Measurements from ENCODE around the gene ANXA5.

The ANXA5 gene

DNA sequence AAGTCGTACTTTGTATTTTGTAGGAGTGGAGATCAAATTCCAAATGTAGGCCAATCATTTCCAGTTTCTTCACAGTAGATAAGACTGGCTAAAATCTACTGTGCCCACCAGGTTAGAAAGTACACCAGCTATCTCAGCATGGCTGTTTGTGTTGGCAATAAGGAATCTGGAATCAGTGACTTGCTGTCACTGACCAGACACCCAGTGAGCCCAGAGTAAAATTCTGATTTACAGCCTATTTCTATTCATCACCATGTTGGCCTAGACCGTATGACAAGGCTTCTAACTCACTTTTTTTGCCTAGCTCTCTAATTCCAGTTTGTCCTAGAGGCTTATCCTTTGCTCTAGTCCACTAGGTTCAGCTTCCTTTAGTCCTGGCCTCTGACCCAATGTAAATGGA, 42.8 kb upstream of the ANXA5 start:
- POLR2A ChIA-PET: no interaction called here
- H3K4me1 ChIP-seq (ENCODE audit: control insufficient read depth, insufficient read depth, low read length): no peaks in the 10 kb centered on the region
- TF ChIP-seq WT1 (tag by site-specific recombination; IDR thresholded peaks at IDR 0.05): no peak
- TF ChIP-seq OSR2 (tag by site-specific recombination; IDR thresholded peaks at IDR 0.05): no peak
- TF ChIP-seq BCL11B (tag by site-specific recombination; IDR thresholded peaks at IDR 0.05; ENCODE audit: low read depth): no peak
- no peak for TF ChIP-seq ZFP69B (tag by site-specific recombination; IDR thresholded peaks at IDR 0.05)
- no peak for TF ChIP-seq ZNF157 (tag by site-specific recombination; IDR thresholded peaks at IDR 0.05)
- no peak for TF ChIP-seq KLF7 (tag by site-specific recombination; IDR thresholded peaks at IDR 0.05; ENCODE audit: borderline replicate concordance)
- TF ChIP-seq, protein P1, sequence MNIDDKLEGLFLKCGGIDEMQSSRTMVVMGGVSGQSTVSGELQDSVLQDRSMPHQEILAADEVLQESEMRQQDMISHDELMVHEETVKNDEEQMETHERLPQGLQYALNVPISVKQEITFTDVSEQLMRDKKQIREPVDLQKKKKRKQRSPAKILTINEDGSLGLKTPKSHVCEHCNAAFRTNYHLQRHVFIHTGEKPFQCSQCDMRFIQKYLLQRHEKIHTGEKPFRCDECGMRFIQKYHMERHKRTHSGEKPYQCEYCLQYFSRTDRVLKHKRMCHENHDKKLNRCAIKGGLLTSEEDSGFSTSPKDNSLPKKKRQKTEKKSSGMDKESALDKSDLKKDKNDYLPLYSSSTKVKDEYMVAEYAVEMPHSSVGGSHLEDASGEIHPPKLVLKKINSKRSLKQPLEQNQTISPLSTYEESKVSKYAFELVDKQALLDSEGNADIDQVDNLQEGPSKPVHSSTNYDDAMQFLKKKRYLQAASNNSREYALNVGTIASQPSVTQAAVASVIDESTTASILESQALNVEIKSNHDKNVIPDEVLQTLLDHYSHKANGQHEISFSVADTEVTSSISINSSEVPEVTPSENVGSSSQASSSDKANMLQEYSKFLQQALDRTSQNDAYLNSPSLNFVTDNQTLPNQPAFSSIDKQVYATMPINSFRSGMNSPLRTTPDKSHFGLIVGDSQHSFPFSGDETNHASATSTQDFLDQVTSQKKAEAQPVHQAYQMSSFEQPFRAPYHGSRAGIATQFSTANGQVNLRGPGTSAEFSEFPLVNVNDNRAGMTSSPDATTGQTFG (tag by site-specific recombination; IDR thresholded peaks at IDR 0.05; ENCODE audit: borderline replicate concordance): no peak
- no peak for TF ChIP-seq ZNF174 (tag by site-specific recombination; IDR thresholded peaks at IDR 0.05)
- no peak for TF ChIP-seq ZNF558 (tag by site-specific recombination; IDR thresholded peaks at IDR 0.05)
- TF ChIP-seq, protein P2, sequence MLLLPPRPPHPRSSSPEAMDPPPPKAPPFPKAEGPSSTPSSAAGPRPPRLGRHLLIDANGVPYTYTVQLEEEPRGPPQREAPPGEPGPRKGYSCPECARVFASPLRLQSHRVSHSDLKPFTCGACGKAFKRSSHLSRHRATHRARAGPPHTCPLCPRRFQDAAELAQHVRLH (tag by site-specific recombination; IDR thresholded peaks at IDR 0.05): no peak
- TF ChIP-seq ZNF701 (tag by site-specific recombination; IDR thresholded peaks at IDR 0.05): no peak
- TF ChIP-seq ZNF747 (tag by site-specific recombination; IDR thresholded peaks at IDR 0.05): no peak
- no peak for TF ChIP-seq ZNF555 (tag by site-specific recombination; conservative IDR thresholded peaks at IDR 0.05)
- TF ChIP-seq, protein P3, sequence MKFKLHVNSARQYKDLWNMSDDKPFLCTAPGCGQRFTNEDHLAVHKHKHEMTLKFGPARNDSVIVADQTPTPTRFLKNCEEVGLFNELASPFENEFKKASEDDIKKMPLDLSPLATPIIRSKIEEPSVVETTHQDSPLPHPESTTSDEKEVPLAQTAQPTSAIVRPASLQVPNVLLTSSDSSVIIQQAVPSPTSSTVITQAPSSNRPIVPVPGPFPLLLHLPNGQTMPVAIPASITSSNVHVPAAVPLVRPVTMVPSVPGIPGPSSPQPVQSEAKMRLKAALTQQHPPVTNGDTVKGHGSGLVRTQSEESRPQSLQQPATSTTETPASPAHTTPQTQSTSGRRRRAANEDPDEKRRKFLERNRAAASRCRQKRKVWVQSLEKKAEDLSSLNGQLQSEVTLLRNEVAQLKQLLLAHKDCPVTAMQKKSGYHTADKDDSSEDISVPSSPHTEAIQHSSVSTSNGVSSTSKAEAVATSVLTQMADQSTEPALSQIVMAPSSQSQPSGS (tag by site-specific recombination; IDR thresholded peaks at IDR 0.05; ENCODE audit: low read depth): no peak
- H3K27ac ChIP-seq (ENCODE audit: extremely low read depth, low read depth, low read length): no peak overlapping the region
- H3K4me3 ChIP-seq (ENCODE audit: low read depth, low read length): no peak overlapping the region
- no peaks in the 10 kb centered on the region for H3K36me3 ChIP-seq (ENCODE audit: control insufficient read depth in 2 of 2, insufficient read depth in 1 of 2, low read length in 2 of 2)
- CTCF ChIA-PET: interaction anchor here (0.5 to 1.1 kb wide), 5 partner anchors 16 to 415 kb away, joined by 3 to 5 read pairs (median 3); no protein-coding TSS in a partner anchor
- no peaks in the 10 kb centered on the region for H3K9me3 ChIP-seq (ENCODE audit: control insufficient read depth, insufficient read depth, low read depth, low read length)

DNA sequence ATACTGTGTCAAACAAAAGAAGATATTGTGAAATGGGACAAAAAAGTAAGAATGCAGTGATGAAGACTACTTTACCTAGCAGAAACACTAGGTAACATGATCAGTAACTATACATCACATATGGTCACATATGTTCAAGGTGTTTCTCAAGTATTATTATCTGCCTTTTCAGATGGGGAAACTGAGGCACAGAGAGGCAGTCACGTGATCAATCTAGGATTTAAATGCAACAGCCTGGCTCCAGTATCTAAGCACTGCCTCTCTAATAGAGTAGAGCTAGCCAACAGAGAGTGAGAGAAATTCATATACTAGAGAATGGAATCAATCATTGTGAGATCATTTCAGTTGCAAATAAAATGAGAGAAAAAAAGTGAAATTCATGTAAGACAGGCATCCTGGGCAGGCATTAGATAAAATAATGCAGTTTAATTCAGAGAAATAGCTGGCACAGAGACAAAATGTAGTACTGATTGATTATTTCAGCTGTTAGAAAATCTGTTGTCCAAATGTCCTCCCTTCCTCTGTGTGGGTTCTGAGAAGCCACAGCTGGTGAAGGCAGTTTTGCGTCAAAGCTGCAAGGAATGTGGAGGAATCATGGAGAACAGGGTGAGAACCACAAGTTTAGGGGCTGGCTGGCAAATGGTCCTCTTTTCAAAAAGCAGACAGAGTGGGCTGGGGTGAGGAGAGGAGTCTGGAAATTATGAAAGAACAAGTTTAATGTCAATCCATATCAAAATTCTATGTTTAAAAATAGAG, 42.2 kb upstream of the ANXA5 start:
- POLR2A ChIA-PET: no interaction called here
- CTCF ChIA-PET: interaction anchor here (0.5 to 1.1 kb wide), 5 partner anchors 15 to 414 kb away, joined by 3 to 5 read pairs (median 3); no protein-coding TSS in a partner anchor
- no peak overlapping the region for H3K27ac ChIP-seq (ENCODE audit: extremely low read depth, low read depth, low read length)
- no peaks in the 10 kb centered on the region for H3K4me1 ChIP-seq (ENCODE audit: control insufficient read depth, insufficient read depth, low read length)
- H3K9me3 ChIP-seq (ENCODE audit: control insufficient read depth, insufficient read depth, low read depth, low read length): no peaks in the 10 kb centered on the region
- TF ChIP-seq ZNF530 (tag by site-specific recombination; IDR thresholded peaks at IDR 0.05; ENCODE audit: low read depth) (no peak), ZNF2 (tag by site-specific recombination; IDR thresholded peaks at IDR 0.05) (no peak)
- TF ChIP-seq, protein P4, sequence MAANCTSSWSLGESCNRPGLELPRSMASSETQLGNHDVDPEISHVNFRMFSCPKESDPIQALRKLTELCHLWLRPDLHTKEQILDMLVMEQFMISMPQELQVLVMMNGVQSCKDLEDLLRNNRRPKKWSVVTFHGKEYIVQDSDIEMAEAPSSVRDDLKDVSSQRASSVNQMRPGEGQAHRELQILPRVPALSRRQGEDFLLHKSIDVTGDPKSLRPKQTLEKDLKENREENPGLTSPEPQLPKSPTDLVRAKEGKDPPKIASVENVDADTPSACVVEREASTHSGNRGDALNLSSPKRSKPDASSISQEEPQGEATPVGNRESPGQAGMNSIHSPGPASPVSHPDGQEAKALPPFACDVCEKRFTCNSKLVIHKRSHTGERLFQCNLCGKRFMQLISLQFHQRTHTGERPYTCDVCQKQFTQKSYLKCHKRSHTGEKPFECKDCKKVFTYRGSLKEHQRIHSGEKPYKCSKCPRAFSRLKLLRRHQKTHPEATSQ (tag by site-specific recombination; IDR thresholded peaks at IDR 0.05): no peak
- no peak overlapping the region for H3K4me3 ChIP-seq (ENCODE audit: low read depth, low read length)
- H3K36me3 ChIP-seq (ENCODE audit: control insufficient read depth in 2 of 2, insufficient read depth in 1 of 2, low read length in 2 of 2): no peaks in the 10 kb centered on the region

Data from HEK293 (cell line).